Measurements from ENCODE around the gene DHCR24. TPM values are rescaled to one million over a fixed set of nuclear protein-coding genes. Genes with fewer than 3 reads are reported as not detected.

The DHCR24 gene
- total RNA-seq, 1 donor from 2014 or later = 168 TPM

DNA sequence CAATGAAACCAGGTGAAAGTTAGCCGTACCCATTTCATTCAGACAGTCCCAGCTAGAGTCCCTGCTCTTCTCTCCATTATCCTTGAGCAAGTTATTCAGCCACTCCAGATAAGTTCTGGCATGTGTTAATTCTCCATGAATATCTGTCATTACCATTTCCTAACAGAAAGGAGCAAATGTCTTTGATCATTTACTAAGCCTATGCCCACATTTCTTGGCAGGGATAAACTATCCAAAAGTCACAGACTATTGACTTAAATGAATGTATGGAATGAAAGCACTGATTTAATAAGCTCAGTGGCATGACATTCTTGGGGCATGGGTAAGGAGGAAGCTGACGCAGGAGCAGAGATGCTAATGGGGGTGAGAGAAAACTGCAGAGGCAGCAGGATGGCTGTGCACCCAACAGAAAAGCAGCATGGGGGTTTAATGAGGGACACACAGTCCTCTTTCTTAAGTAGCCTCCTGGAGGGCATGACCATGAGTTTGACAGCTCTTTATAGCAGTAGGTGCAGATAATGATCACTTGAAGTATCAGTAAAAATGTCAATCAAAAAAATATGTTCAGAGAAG lies 17.6 kb upstream of the DHCR24 start:
- Mint-ChIP-seq H3K36me3 (ENCODE audit: low read depth, unreplicated experiment) (no peaks in the 10 kb centered on the region), H3K9me3 (ENCODE audit: unreplicated experiment) (no peaks in the 10 kb centered on the region), H3K27ac (ENCODE audit: unreplicated experiment) (peak overlapping the region; percentile 38), H3K27me3 (ENCODE audit: low read depth, unreplicated experiment) (peaks cover 22% of the 10 kb centered on the region), H3K4me3 (ENCODE audit: unreplicated experiment) (no peak overlapping the region), H3K4me1 (ENCODE audit: low read depth, unreplicated experiment) (peaks cover 10% of the 10 kb centered on the region)
- Histone ChIP-seq H3K27ac (ENCODE audit: low read depth, low read length) (no peak overlapping the region), H3K9me3 (ENCODE audit: insufficient read depth, low read depth, low read length) (no peaks in the 10 kb centered on the region), H4K20me1 (ENCODE audit: insufficient read depth, low read length) (no peaks in the 10 kb centered on the region), H3K27me3 (ENCODE audit: insufficient read depth, low read length) (no peaks in the 10 kb centered on the region), H3K4me2 (ENCODE audit: low read length) (peak overlapping the region; percentile 18), H3K79me2 (ENCODE audit: insufficient read depth, low read length) (no peaks in the 10 kb centered on the region), H3K36me3 (ENCODE audit: insufficient read depth, low read length) (no peaks in the 10 kb centered on the region), H3K9ac (ENCODE audit: low read length) (no peak overlapping the region), H2AFZ (ENCODE audit: low read depth, low read length) (no peak overlapping the region), H3K4me3 (ENCODE audit: insufficient read depth, low read depth, low read length) (no peak overlapping the region), H3K4me1 (ENCODE audit: insufficient read depth, low read length) (peaks cover 16% of the 10 kb centered on the region)
- peak; percentile 84 for DNase-seq (ENCODE audit: low read depth)
- FAIRE-seq = peak; percentile 69
- TF ChIP-seq, protein P1, sequence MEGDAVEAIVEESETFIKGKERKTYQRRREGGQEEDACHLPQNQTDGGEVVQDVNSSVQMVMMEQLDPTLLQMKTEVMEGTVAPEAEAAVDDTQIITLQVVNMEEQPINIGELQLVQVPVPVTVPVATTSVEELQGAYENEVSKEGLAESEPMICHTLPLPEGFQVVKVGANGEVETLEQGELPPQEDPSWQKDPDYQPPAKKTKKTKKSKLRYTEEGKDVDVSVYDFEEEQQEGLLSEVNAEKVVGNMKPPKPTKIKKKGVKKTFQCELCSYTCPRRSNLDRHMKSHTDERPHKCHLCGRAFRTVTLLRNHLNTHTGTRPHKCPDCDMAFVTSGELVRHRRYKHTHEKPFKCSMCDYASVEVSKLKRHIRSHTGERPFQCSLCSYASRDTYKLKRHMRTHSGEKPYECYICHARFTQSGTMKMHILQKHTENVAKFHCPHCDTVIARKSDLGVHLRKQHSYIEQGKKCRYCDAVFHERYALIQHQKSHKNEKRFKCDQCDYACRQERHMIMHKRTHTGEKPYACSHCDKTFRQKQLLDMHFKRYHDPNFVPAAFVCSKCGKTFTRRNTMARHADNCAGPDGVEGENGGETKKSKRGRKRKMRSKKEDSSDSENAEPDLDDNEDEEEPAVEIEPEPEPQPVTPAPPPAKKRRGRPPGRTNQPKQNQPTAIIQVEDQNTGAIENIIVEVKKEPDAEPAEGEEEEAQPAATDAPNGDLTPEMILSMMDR (IDR thresholded peaks at IDR 0.05; ENCODE audit: insufficient read depth, low read depth, low read length) = no peak
- TF ChIP-seq EZH2 (IDR thresholded peaks at IDR 0.05; ENCODE audit: insufficient read depth, low read length) = no peak

DNA sequence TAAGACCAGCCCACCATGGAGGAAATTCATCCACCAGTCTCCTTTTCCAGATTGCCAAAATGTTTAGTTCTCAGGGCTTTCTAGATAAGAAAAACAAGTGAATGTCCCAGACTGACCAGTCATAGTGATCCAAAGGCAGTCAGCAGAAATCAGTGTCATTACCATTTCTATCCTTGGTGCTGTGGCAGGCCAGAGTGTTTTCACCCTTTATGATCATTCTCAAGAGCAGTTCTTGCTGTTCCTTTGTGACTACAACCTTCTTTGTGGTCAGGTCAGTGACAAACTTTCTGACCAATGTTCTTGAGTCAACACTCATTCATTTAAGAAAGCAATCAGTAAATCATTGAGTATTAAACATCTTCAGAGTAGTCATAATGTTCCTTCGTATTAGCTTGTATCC lies 7.3 kb upstream of the DHCR24 start:
- H2AFZ ChIP-seq (ENCODE audit: low read depth, low read length) = no peak overlapping the region
- H3K27ac ChIP-seq (ENCODE audit: low read depth, low read length) = no peak overlapping the region
- FAIRE-seq = no peak

DNA sequence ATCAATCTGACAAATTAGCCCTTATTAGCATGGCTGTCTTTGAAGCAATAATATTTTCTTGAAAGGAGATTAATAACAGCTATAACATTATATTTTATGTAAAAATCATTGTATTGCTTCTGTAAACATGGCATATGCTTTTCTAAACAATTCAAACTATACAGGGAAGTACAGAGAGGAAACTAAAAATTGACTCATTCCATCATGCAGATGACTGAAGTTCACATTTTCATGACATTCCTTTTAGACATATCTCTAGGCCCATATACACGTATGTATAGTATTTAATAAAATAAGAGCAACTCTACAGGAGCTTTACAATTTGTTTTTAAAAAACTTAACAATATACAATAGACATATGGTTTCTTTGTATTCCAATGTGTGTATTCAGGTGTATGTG lies 5.6 kb upstream of the DHCR24 start:
- no peak overlapping the region for H3K4me2 ChIP-seq (ENCODE audit: low read length)
- H3K27ac ChIP-seq (ENCODE audit: low read depth, low read length) = no peak overlapping the region
- H3K79me2 ChIP-seq (ENCODE audit: insufficient read depth, low read length) = no peaks in the 10 kb centered on the region
- no peak overlapping the region for H3K4me3 Mint-ChIP-seq (ENCODE audit: unreplicated experiment)
- no peaks in the 10 kb centered on the region for H3K9me3 ChIP-seq (ENCODE audit: insufficient read depth, low read depth, low read length)
- H3K4me1 Mint-ChIP-seq (ENCODE audit: low read depth, unreplicated experiment) = peaks cover 6% of the 10 kb centered on the region
- FAIRE-seq (no peak), DNase-seq (ENCODE audit: low read depth) (no peak)
- peaks cover 2% of the 10 kb centered on the region for H3K36me3 Mint-ChIP-seq (ENCODE audit: low read depth, unreplicated experiment)
- peaks cover 5% of the 10 kb centered on the region for H3K4me1 ChIP-seq (ENCODE audit: insufficient read depth, low read length)
- no peaks in the 10 kb centered on the region for H4K20me1 ChIP-seq (ENCODE audit: insufficient read depth, low read length)
- no peak overlapping the region for H3K27ac Mint-ChIP-seq (ENCODE audit: unreplicated experiment)
- H3K9me3 Mint-ChIP-seq (ENCODE audit: unreplicated experiment) = no peaks in the 10 kb centered on the region
- no peak overlapping the region for H3K9ac ChIP-seq (ENCODE audit: low read length)
- TF ChIP-seq, protein P1 (IDR thresholded peaks at IDR 0.05; ENCODE audit: insufficient read depth, low read depth, low read length) = no peak
- TF ChIP-seq EZH2 (IDR thresholded peaks at IDR 0.05; ENCODE audit: insufficient read depth, low read length) = no peak
- no peaks in the 10 kb centered on the region for H3K27me3 Mint-ChIP-seq (ENCODE audit: low read depth, unreplicated experiment)
- H3K27me3 ChIP-seq (ENCODE audit: insufficient read depth, low read length) = no peaks in the 10 kb centered on the region
- H3K36me3 ChIP-seq (ENCODE audit: insufficient read depth, low read length) = no peaks in the 10 kb centered on the region
- no peak overlapping the region for H2AFZ ChIP-seq (ENCODE audit: low read depth, low read length)
- H3K4me3 ChIP-seq (ENCODE audit: insufficient read depth, low read depth, low read length) = no peak overlapping the region

More for the DNA sequence above, 7.3 kb upstream of the DHCR24 start:
- Histone ChIP-seq H3K79me2 (ENCODE audit: insufficient read depth, low read length) (no peaks in the 10 kb centered on the region), H3K9ac (ENCODE audit: low read length) (no peak overlapping the region), H3K4me3 (ENCODE audit: insufficient read depth, low read depth, low read length) (no peak overlapping the region), H3K9me3 (ENCODE audit: insufficient read depth, low read depth, low read length) (no peaks in the 10 kb centered on the region), H3K36me3 (ENCODE audit: insufficient read depth, low read length) (no peaks in the 10 kb centered on the region), H4K20me1 (ENCODE audit: insufficient read depth, low read length) (no peaks in the 10 kb centered on the region), H3K27me3 (ENCODE audit: insufficient read depth, low read length) (no peaks in the 10 kb centered on the region), H3K4me1 (ENCODE audit: insufficient read depth, low read length) (no peaks in the 10 kb centered on the region), H3K4me2 (ENCODE audit: low read length) (no peak overlapping the region)
- no peaks in the 10 kb centered on the region for H3K9me3 Mint-ChIP-seq (ENCODE audit: unreplicated experiment)
- H3K36me3 Mint-ChIP-seq (ENCODE audit: low read depth, unreplicated experiment) = peaks cover 2% of the 10 kb centered on the region
- TF ChIP-seq EZH2 (IDR thresholded peaks at IDR 0.05; ENCODE audit: insufficient read depth, low read length) = no peak
- peaks cover 3% of the 10 kb centered on the region for H3K27me3 Mint-ChIP-seq (ENCODE audit: low read depth, unreplicated experiment)
- no peaks in the 10 kb centered on the region for H3K4me1 Mint-ChIP-seq (ENCODE audit: low read depth, unreplicated experiment)
- no peak overlapping the region for H3K27ac Mint-ChIP-seq (ENCODE audit: unreplicated experiment)
- no peak overlapping the region for H3K4me3 Mint-ChIP-seq (ENCODE audit: unreplicated experiment)
- no peak for DNase-seq (ENCODE audit: low read depth)

Data from astrocyte (in vitro differentiated cells and primary cell).